NCI-H1105 (cell line): Measurements from ENCODE around the gene LCN6.
"Not testable (repeated sequence)": the region's sequence is repeated elsewhere in the genome, so short reads cannot be mapped to it uniquely, and the experiment has no call there.

Source experiments
- DNase-seq: peaks from one replicate; lab custom pipeline; 2025; lab: John Stamatoyannopoulos, UW

Gene LCN6

DNA sequence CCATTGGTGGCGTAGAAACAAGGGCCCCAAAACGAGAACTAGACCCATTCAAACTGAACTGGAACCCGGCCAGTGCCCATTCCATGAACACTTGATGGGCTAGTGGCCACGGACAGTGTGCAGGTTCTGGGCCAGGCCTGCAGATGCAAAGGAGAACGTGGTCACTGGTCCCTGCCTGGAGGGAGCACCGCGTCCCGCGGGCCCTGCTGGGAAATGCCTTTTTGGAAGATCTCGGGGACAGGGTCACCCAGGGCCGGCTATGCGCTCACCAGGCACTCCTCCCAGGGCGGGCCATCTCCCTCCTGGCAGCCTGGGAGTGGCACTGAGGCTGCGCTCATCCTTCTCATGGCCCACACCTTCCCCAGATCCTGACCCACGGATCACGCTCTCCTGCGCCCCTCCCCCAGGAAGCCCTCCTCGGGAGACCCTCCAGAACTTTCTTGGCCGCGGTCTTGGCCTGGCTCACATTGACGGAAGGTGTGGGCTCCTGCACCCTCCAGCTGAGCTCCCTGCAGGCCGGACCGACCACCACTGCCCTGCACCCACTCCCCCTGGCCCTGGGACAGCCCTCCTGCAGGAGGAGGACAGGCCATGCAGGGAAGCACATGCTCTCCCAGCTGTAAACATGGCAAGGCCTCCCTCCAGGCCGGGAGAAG, 38.7 kb downstream of the LCN6 start:
- no peak for DNase-seq

DNA sequence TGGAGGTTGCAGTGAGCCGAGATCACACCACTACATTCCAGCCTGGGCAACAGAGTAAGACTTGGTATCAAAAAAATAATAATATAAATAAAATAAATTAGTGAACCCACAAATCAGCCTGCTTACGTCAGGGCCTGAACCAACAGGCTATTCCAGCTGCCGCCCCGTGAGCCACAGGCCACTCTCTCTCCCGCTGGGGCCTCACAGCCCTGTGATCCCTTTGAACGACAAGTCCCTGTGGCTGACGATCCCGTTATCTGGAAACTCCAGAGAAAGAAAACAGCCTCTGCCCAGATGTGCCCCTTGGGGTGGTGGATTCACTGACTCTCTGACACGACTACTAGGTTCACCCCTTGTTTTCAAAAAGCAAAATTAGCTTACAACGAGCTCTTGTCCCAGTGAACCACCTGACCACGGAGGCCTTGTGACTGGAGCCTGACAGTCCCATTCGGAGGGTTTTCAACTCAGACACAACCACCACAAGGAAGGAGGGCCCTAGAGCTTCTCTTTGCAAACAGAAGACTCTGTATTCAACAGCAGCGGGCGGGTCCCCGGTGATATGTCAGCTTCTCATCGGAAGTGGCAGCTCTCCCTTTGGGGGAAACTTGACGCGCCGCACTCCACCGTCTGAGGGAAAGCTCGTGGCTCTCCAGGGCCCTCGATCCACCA, 40.3 kb downstream of the LCN6 start:
- DNase-seq: no peak

DNA sequence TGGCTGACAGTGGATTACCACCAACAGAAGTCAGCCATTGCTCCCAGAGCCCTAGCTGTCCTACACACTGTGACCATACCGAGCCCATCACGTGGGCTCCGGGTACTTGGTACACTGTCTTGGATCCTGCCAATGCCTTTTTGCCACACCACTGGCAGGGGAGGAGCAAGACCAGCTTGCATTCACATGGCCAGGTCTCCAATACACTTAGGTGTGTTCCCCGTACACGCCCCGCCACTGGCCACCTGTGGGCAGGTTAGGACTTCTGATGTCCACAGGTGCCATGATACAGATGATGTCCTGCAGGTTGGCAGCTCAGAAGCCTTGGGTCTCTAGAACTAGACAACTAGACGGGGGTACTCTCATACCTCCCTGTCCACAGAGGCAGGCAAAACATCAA, 41.3 kb downstream of the LCN6 start:
- no peak for DNase-seq

DNA sequence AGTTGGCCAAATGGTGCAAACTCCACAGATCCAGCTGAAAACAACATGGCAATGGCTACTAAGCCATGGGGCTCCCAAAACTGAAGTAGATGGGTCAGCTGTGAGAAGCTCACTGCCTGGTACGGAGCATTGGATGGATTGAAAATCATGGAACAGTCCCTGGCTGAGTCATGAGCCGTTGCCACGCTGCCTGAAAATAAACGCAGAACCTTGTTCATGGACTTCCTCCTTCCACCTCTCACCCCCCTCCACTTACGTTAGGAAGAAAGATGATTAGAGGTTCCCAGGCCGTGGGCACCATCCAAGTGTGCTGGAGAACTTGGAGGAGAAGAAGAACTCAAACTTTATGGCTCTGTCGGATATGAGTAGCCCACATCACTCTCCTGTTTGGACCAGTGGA, 42.8 kb downstream of the LCN6 start:
- DNase-seq: no peak

DNA sequence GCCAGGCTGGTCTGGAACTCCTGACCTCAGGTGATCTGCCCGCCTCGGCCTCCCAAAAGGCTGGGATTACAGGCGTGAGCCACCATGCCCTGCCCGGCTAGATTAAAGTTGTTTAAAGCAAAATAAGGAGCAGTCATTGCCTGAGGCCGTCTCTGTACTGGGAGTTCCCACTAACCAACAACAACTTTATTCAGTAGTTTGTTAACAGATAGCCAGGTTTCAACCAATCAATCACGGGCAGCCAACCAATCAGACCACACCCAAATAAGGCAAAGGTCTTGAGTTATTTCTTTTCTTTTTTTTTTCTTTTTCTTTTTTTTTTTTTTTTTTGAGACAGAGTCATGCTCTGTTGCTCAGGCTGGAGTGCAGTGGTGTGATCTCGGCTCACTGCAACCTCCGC, 43.6 kb downstream of the LCN6 start:
- not testable (repeated sequence) for DNase-seq

- DNase-seq: no peak
Measured at GRCh38 chr9:136703276-136703860, 45.0 kb downstream of the LCN6 start.

GRCh38 chr9:136701668-136702053, 46.7 kb downstream of the LCN6 start:
- no peak for DNase-seq

- DNase-seq: no peak
Measured at GRCh38 chr9:136700959-136701667, 47.2 kb downstream of the LCN6 start.

GRCh38 chr9:136700304-136700703, 48.0 kb downstream of the LCN6 start:
- no peak for DNase-seq

DNA sequence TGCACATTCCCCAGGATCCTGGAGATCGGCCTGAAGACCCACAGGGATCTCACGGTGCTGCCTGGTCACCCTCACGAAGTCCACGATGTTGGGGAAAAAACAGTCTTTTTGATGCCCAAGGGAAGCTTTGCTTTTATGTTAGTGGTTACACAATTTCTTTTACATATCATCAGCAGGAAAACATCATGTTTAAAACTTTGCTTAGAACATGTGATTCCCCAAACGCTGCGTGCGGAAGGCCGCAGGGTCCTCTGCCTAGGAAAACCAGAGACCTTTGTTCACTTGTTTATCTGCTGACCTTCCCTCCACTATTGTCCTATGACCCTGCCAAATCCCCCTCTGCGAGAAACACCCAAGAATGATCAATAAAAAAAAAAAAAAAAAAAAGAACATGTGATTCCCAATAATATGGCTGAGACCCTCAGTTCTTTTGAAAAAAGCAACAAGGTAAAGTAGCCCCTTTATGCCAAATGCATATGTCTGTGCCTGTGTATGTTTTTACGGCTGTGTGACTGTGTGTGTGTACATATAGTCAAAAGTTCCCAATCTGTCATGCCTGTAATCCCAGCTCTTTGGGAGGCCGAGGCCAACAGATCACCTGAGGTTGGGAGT, 49.6 kb downstream of the LCN6 start:
- no peak for DNase-seq

GRCh38 chr9:136697821-136698526, 50.4 kb downstream of the LCN6 start:
- no peak for DNase-seq

- DNase-seq: no peak
Measured at GRCh38 chr9:136697146-136697820, 51.0 kb downstream of the LCN6 start.

GRCh38 chr9:136696502-136696901, 51.8 kb downstream of the LCN6 start:
- DNase-seq: no peak

GRCh38 chr9:136695955-136696354, 52.4 kb downstream of the LCN6 start:
- DNase-seq: no peak

DNA sequence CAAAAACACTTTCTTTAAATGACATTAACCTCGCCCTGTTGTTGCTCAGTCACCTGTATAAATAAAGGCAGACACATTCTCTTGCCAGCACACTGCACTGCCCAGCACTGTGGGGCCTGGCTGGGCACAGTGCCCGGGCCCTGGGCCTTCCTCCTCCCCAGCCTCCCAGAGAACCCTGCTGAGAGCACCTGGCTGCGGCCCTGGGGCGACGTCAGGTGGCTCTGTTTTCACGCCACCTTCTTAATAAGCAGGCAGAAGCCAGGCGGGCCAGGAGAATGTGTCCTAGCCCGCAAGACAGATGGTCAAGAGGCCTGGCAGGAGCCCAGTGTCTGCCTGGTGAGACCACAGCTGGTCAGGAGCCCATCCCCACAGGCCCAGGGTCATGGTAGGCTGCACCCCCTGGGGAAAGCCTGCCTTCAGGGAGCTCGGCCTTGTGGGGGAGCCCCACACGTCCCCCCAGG, 52.9 kb downstream of the LCN6 start:
- peak; percentile 93 for DNase-seq

DNA sequence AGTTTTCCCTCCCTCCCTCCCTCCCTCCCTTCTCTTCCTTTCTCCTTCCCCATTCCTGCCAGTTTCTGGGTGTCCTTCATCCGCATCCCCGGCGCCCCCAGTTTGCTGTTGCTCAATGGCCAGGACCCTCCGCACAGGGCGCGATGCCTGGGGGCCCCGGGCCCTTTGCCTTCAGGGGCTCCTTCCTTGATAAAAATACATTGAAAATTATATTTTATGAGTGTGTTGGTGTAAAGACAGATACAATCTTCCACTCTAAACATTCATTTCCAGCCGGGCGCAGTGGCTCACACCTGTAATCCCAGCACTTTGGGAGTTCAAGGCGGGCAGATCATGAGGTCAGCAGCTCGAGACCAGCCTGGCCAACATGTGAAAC, 53.5 kb downstream of the LCN6 start:
- no peak for DNase-seq

GRCh38 chr9:136694163-136694871, 54.0 kb downstream of the LCN6 start:
- DNase-seq: no peak
